GM12874 (cell line): ENCODE measurements around the gene ZNF100.

Experiments used
- CTCF ChIP-seq: IDR thresholded peaks from 2 replicates; pipeline ENCODE4 v1.5.1; 2011; ENCODE audit warnings: low read depth, mild to moderate bottlenecking, control low read depth, low read length, moderate library complexity; ENCODE audit not compliant: insufficient read depth

ZNF100 gene

GRCh38 chr19:21767065-21767800, at the start of gene ZNF100:
Gene ZNF100, minus strand, starts transcription at chr19:21767579. Its CDS starts 150 bp downstream, at chr19:21767429.
- no peak for TF ChIP-seq CTCF

GRCh38 chr19:21812448-21812847, 45.1 kb upstream of the ZNF100 start:
- no peak for TF ChIP-seq CTCF

- no peak for TF ChIP-seq CTCF
Measured at GRCh38 chr19:21789466-21790085, 22.2 kb upstream of the ZNF100 start.

GRCh38 chr19:21786936-21787335, 19.6 kb upstream of the ZNF100 start:
- no peak for TF ChIP-seq CTCF

- TF ChIP-seq CTCF = no peak
Measured at GRCh38 chr19:21765151-21765550, 2.2 kb downstream of the ZNF100 start.

- no peak for TF ChIP-seq CTCF
Measured at GRCh38 chr19:21758296-21758695, 9.1 kb downstream of the ZNF100 start.

- no peak for TF ChIP-seq CTCF
Measured at GRCh38 chr19:21751384-21751783, 16.0 kb downstream of the ZNF100 start.
